GM12875 (cell line): Measurements from ENCODE around the gene TMEM266.

Experiments
- H3K4me3 ChIP-seq: one replicate; pipeline ENCODE4 v1.5.1; 2011; ENCODE audit warnings: low read depth, low read length, control low read depth
- CTCF ChIP-seq: IDR thresholded peaks from 2 replicates; pipeline ENCODE4 v1.5.1; 2011; ENCODE audit warnings: low read depth, mild to moderate bottlenecking, control low read depth, inconsistent platforms, low read length, moderate library complexity, borderline replicate concordance; ENCODE audit not compliant: insufficient read depth

The TMEM266 gene

GRCh38 chr15:76245072-76245610 lies 185.4 kb downstream of the TMEM266 start:
- no peak for TF ChIP-seq CTCF
- no peak overlapping the region for H3K4me3 ChIP-seq

DNA sequence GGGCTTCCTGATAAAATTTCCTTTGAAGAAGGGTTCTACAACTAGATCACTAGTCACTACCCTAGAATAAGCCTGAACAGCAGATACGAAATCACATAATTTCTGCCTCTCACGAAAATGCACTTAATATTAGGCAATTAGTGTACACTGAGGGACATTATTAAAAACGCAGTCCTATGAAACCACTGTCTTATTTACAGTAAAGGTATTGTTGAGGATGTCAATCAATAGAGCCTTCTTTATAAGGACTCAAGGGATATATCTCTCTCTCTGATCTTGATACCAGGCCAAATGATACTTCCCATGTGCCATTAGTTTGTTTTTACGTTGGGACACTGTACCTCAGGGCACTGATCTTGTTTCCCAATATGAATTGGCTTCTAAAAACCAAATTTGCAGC lies 191.9 kb downstream of the TMEM266 start:
- no peak overlapping the region for H3K4me3 ChIP-seq

DNA sequence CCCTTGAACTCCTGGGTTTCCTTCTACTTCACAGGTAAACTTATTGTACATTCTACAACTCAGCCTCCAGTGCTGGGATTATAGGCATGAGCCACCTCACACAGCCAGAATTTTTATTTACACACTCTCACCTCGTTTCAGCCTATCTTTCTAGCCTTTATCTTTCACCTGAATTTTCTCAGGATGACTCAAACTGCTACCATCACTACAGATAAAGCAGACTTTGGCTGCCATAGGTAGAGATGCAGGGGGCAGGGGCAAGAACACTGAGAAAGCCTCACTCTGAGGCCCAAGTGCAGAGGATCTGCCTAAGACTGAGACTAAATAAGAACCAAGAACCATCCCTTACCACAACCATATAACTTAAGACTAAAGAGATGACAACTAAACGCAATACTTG lies 192.5 kb downstream of the TMEM266 start:
- TF ChIP-seq CTCF, result no peak
- H3K4me3 ChIP-seq, result no peak overlapping the region

More for the DNA sequence above, 191.9 kb downstream of the TMEM266 start:
- no peak for TF ChIP-seq CTCF

DNA sequence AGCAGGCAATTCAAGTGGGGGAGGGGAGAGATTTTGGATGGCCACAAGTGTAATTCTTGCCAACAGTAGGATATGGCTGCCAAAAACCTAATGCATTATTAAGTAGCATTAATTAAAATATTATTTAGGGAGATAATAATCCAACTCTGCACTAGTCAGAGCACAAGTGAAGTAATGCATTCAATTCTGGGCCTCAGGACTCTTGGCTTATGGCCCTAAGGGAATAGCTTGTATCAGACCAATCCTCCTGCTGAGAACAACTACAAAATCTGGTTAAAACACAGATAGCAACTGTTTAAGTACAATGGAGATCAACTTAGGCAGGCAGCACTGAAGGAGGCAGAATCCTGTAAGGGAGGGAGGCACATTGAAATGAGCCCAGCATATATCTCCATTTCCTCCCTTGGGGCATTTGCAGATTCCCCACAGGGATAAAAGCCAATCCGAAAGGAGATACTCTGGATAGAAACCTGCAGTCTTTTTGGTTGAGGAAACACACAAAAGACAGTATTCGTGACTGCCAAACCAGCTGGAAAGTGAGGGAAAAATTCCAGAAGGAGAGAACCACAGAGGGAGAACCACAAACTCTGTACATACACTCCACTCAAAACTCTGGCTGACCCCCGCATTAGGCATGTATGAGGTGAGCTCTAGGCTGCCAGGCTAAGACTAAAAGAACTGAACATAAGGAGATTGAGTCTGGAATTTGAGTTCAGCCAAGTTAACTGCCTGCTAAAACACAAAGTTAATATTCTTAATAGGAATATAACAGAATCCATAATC lies 194.1 kb downstream of the TMEM266 start:
- no peak for TF ChIP-seq CTCF
- H3K4me3 ChIP-seq, result no peak overlapping the region
